Activated effector memory CD4-positive, alpha-beta T cell treated with Interleukin-2 at 50 U/mL for 16 hours (primary cell): ENCODE results near the gene AOAH.

Experiments used
- DNase-seq: peaks from one replicate; pipeline ENCODE4 v3.0.0-alpha.2; 2020

Gene AOAH

GRCh38 chr7:36723951-36724664, at the start of gene AOAH:
Gene AOAH (minus strand): TSS chr7:36724494. CDS start chr7:36724148, 346 bp downstream.
- DNase-seq, result peak; percentile 66

GRCh38 chr7:36766451-36766850, 42.2 kb upstream of the AOAH start:
- DNase-seq, result no peak

- DNase-seq, result no peak
Observed at GRCh38 chr7:36765605-36766004, 41.3 kb upstream of the AOAH start.

- no peak for DNase-seq
Observed at GRCh38 chr7:36764929-36765328, 40.6 kb upstream of the AOAH start.

- DNase-seq, result no peak
Observed at GRCh38 chr7:36763132-36763816, 39.0 kb upstream of the AOAH start.

- DNase-seq, result no peak
Observed at GRCh38 chr7:36762394-36762793, 38.1 kb upstream of the AOAH start.

- no peak for DNase-seq
Observed at GRCh38 chr7:36761835-36762234, 37.5 kb upstream of the AOAH start.

- DNase-seq, result no peak
Observed at GRCh38 chr7:36760856-36761762, 36.8 kb upstream of the AOAH start.

GRCh38 chr7:36758879-36759278, 34.6 kb upstream of the AOAH start:
- no peak for DNase-seq

GRCh38 chr7:36755484-36755883, 31.2 kb upstream of the AOAH start:
- DNase-seq, result no peak

- DNase-seq, result no peak
Observed at GRCh38 chr7:36752026-36752711, 27.9 kb upstream of the AOAH start.

- DNase-seq, result no peak
Observed at GRCh38 chr7:36750451-36750850, 26.2 kb upstream of the AOAH start.

- DNase-seq, result no peak
Observed at GRCh38 chr7:36749282-36749960, 25.1 kb upstream of the AOAH start.

- DNase-seq, result no peak
Observed at GRCh38 chr7:36748017-36748487, 23.8 kb upstream of the AOAH start.

- DNase-seq, result no peak
Observed at GRCh38 chr7:36747280-36748016, 23.2 kb upstream of the AOAH start.

GRCh38 chr7:36746347-36746746, 22.1 kb upstream of the AOAH start:
- DNase-seq, result no peak

GRCh38 chr7:36742911-36743775, 18.8 kb upstream of the AOAH start:
- no peak for DNase-seq

- DNase-seq, result no peak
Observed at GRCh38 chr7:36741866-36742265, 17.6 kb upstream of the AOAH start.

GRCh38 chr7:36739351-36739750, 15.1 kb upstream of the AOAH start:
- no peak for DNase-seq

GRCh38 chr7:36736899-36737211, 12.6 kb upstream of the AOAH start:
- no peak for DNase-seq
